Trophoblast cell (in vitro differentiated cells and primary cell): ENCODE measurements around the gene SLX4IP.

Experiments
- DNase-seq, 2 donors: peaks; one replicate each; pipeline ENCODE4 v3.0.0-alpha.2; 2016
- H2AFZ ChIP-seq: 2 replicates; pipeline ENCODE4 v1.6.1; 2013; ENCODE audit warnings: low read length, moderate library complexity, mild to moderate bottlenecking; ENCODE audit not compliant: insufficient read depth, poor library complexity
- H2AK5ac ChIP-seq: 2 replicates; pipeline ENCODE4 v1.6.1; 2013; ENCODE audit warnings: mild to moderate bottlenecking, low read length
- H2BK120ac ChIP-seq: 2 replicates; pipeline ENCODE4 v1.6.1; 2013; ENCODE audit warnings: low read length, mild to moderate bottlenecking, moderate library complexity; ENCODE audit not compliant: insufficient read depth, poor library complexity
- H2BK12ac ChIP-seq: 2 replicates; pipeline ENCODE4 v1.6.1; 2013; ENCODE audit warnings: mild to moderate bottlenecking, low read length, moderate library complexity
- H2BK5ac ChIP-seq: 2 replicates; pipeline ENCODE4 v1.6.1; 2013; ENCODE audit warnings: low read length, low read depth, moderate library complexity, mild to moderate bottlenecking; ENCODE audit not compliant: poor library complexity
- H3K14ac ChIP-seq: 2 replicates; pipeline ENCODE4 v1.6.1; 2013; ENCODE audit warnings: mild to moderate bottlenecking, low read length
- H3K18ac ChIP-seq: 2 replicates; pipeline ENCODE4 v1.6.1; 2013; ENCODE audit warnings: mild to moderate bottlenecking, low read length
- H3K23ac ChIP-seq: 2 replicates; pipeline ENCODE4 v1.6.1; 2013; ENCODE audit warnings: low read length
- H3K27ac ChIP-seq: 2 replicates; pipeline ENCODE4 v1.5.1; 2013; ENCODE audit warnings: low read depth, mild to moderate bottlenecking, inconsistent platforms, low read length, moderate library complexity
- H3K27me3 ChIP-seq: 2 replicates; pipeline ENCODE4 v1.6.1; 2013; ENCODE audit warnings: inconsistent platforms, mild to moderate bottlenecking, low read length, moderate library complexity; ENCODE audit not compliant: insufficient read depth
- H3K36me3 ChIP-seq, 2 experiments: 1 replicate in 1 of 2; 2 replicates in 1 of 2; pipeline ENCODE4 v1.6.1; 2013; ENCODE audit warnings: low read length in 2 of 2, mild to moderate bottlenecking in 2 of 2, moderate library complexity in 1 of 2; ENCODE audit not compliant: insufficient read depth in 2 of 2, control insufficient read depth in 1 of 2
- H3K4ac ChIP-seq: 2 replicates; pipeline ENCODE4 v1.6.1; 2013; ENCODE audit warnings: low read depth, mild to moderate bottlenecking, low read length, moderate library complexity
- H3K4me1 ChIP-seq, 2 experiments: 1 replicate in 1 of 2; 2 replicates in 1 of 2; pipeline ENCODE4 v1.6.1; 2013; ENCODE audit warnings: low read length in 2 of 2, mild to moderate bottlenecking in 2 of 2, moderate library complexity in 1 of 2; ENCODE audit not compliant: insufficient read depth in 2 of 2, control insufficient read depth in 1 of 2
- H3K4me2 ChIP-seq: 2 replicates; pipeline ENCODE4 v1.6.1; 2013; ENCODE audit warnings: inconsistent platforms, mild to moderate bottlenecking, low read length, moderate library complexity
- H3K4me3 ChIP-seq: 2 replicates; pipeline ENCODE4 v1.5.1; 2013; ENCODE audit warnings: mild to moderate bottlenecking, low read depth, low read length, inconsistent platforms
- H3K79me1 ChIP-seq: one replicate; pipeline ENCODE4 v1.6.1; 2013; ENCODE audit warnings: low read length
- H3K79me2 ChIP-seq: 2 replicates; pipeline ENCODE4 v1.6.1; 2013; ENCODE audit warnings: low read length, mild to moderate bottlenecking; ENCODE audit not compliant: control insufficient read depth, insufficient read depth, poor library complexity
- H3K9ac ChIP-seq: 2 replicates; pipeline ENCODE4 v1.6.1; 2013; ENCODE audit warnings: mild to moderate bottlenecking, low read length
- H3K9me3 ChIP-seq: 2 replicates; pipeline ENCODE4 v1.6.1; 2013; ENCODE audit warnings: low read depth, mild to moderate bottlenecking, control low read depth, inconsistent platforms, low read length; ENCODE audit not compliant: insufficient read depth
- H4K12ac ChIP-seq: 2 replicates; pipeline ENCODE4 v1.6.1; 2013; ENCODE audit warnings: low read depth, mild to moderate bottlenecking, low read length, moderate library complexity
- H4K8ac ChIP-seq: 2 replicates; pipeline ENCODE4 v1.6.1; 2013; ENCODE audit warnings: low read depth, mild to moderate bottlenecking, low read length, moderate library complexity
- H4K91ac ChIP-seq: one replicate; pipeline ENCODE4 v1.6.1; 2013; ENCODE audit warnings: low read depth, mild to moderate bottlenecking, low read length, moderate library complexity
- WGBS: extraction: QIAGEN DNeasy Blood & Tissue Kit; methylation state at CpG from one replicate; pipeline ENCODE4 v1.1.7; 2013; ENCODE audit warnings: missing lambda C conversion rate; ENCODE audit not compliant: insufficient read length, insufficient coverage; ENCODE audit errors: extremely low coverage; 5-methylcytosine and 5-hydroxymethylcytosine counted together

Gene SLX4IP

DNA sequence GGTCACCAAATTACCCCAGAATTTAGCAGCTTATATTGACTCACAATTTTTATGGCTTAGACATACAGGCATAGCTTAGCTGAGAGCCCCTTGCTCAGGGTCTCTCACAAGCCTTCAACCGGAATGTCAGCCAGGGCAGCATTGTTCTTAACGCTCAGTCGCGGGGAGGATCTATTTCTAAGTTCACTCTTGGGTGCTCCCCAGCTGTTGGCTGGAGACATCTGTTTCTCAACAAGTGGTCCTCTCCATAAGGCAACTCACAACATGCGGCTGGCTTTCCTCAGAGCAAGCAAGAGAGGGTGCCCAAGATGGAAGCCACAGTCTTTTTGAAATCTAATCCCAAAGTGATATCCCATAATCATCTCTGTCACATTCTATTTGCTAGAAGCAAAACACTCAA is 46.6 kb downstream of the SLX4IP start:
- Histone ChIP-seq H3K4me2 (no peak overlapping the region), H2BK120ac (no peak overlapping the region), H3K4ac (no peak overlapping the region), H2AFZ (no peak overlapping the region), H4K8ac (no peak overlapping the region), H3K9ac (no peak overlapping the region), H3K27me3 (no peaks in the 10 kb centered on the region), H3K79me1 (no peaks in the 10 kb centered on the region), H4K91ac (no peak overlapping the region), H2AK5ac (no peak overlapping the region), H3K4me1 (peaks cover 0 to 2% of the 10 kb centered on the region in 2 experiments), H3K79me2 (no peaks in the 10 kb centered on the region), H3K36me3 (no peaks in the 10 kb centered on the region), H3K14ac (no peak overlapping the region), H3K9me3 (no peaks in the 10 kb centered on the region), H4K12ac (no peak overlapping the region), H2BK12ac (no peak overlapping the region), H3K23ac (no peak overlapping the region), H3K4me3 (no peak overlapping the region), H3K27ac (no peak overlapping the region), H2BK5ac (no peak overlapping the region), H3K18ac (no peak overlapping the region)
- no CpG with 5 or more reads among the region's 5 CpGs for WGBS
- DNase-seq, result no peak

DNA sequence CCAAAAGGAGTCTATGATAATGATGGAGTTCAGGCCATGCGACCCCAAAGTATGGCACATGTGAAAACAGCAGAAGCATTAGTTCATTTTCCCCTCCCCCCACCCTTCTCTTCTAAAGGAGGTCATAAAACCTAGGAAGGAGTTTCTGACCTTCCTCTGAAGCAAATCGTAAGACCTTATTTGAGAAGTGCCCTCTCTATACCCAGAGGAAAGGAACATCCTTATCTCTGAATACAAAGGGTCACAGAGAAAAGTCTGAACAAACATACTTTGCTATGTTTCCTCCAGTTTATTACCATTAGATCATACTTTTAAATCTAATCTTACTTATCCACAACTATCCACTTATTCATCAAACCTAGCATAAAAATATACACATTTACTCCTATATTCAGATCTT is 48.6 kb downstream of the SLX4IP start:
- Histone ChIP-seq H3K4me2 (no peak overlapping the region), H4K91ac (no peak overlapping the region), H4K8ac (no peak overlapping the region), H3K9me3 (no peaks in the 10 kb centered on the region), H2BK120ac (no peak overlapping the region), H3K4me3 (no peak overlapping the region), H3K27ac (no peak overlapping the region), H3K27me3 (no peaks in the 10 kb centered on the region), H3K79me2 (no peaks in the 10 kb centered on the region), H3K36me3 (no peaks in the 10 kb centered on the region), H3K79me1 (no peaks in the 10 kb centered on the region), H3K23ac (no peak overlapping the region), H4K12ac (no peak overlapping the region), H3K14ac (no peak overlapping the region), H2BK12ac (no peak overlapping the region), H2BK5ac (no peak overlapping the region), H3K4me1 (peaks cover 0 to under 1% of the 10 kb centered on the region in 2 experiments), H3K18ac (no peak overlapping the region), H2AK5ac (no peak overlapping the region), H3K9ac (no peak overlapping the region), H2AFZ (no peak overlapping the region), H3K4ac (no peak overlapping the region)
- DNase-seq, result no peak
- WGBS, result no CpG with 5 or more reads among the region's 2 CpGs

DNA sequence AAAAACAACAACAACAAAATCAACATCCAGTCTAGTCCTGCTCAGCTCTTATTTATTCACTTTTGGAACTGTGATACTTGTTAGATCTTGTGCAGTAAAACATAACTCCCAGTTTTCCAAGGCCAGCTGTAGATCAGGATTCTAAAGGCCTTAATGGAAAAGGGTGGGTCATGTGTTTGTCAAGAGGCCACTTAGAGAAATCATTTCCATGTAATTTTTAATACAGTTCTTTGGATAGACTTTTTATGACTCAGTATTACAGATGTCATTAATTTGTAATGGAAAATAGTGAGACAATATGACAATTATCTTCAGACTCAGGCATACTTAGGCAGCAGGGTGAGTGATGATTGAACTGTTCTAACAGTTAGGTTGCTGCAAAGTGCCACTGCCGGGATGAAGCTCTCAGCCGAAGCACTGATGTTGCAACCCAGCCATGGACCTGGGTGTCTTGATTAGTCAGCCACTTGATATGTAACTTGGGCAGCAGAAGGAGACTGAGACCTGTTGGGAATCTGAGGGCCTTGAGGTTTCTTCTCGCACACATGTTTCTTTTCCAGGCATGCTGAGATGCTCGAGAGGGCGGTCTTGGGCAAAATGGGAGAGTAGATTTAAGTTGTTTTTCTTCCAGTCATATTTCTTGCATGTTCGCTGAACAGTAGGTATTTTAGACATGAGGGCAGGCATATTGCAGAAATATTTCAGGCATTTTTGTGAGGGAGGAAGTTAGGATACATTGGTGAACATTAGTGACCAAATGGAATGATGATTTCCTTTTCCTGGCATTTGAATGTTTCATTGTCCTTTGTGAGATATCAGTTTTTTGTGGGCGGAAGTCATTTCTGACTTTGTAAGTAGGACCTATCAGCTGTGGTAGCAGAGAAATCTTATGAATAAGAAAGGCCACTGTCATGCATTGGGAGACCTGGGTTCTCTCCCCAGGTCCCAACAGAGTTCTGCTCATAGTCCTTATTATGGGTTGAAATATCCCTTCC is 52.3 kb downstream of the SLX4IP start:
- WGBS, result no CpG with 5 or more reads among the region's 7 CpGs
- Histone ChIP-seq H2BK120ac (no peak overlapping the region), H3K9me3 (no peaks in the 10 kb centered on the region), H3K27me3 (no peaks in the 10 kb centered on the region), H3K18ac (no peak overlapping the region), H3K4me1 (peaks cover 0 to 3% of the 10 kb centered on the region in 2 experiments), H3K79me1 (no peaks in the 10 kb centered on the region), H2BK12ac (no peak overlapping the region), H3K27ac (no peak overlapping the region), H4K12ac (no peak overlapping the region), H2BK5ac (no peak overlapping the region), H3K4me3 (no peak overlapping the region), H4K8ac (no peak overlapping the region), H3K14ac (no peak overlapping the region), H3K4me2 (no peak overlapping the region), H3K36me3 (no peaks in the 10 kb centered on the region), H3K4ac (no peak overlapping the region), H2AFZ (no peak overlapping the region), H3K9ac (no peak overlapping the region), H2AK5ac (no peak overlapping the region), H3K79me2 (no peaks in the 10 kb centered on the region), H3K23ac (no peak overlapping the region), H4K91ac (no peak overlapping the region)
- DNase-seq, result peak; percentile 59 to 83

DNA sequence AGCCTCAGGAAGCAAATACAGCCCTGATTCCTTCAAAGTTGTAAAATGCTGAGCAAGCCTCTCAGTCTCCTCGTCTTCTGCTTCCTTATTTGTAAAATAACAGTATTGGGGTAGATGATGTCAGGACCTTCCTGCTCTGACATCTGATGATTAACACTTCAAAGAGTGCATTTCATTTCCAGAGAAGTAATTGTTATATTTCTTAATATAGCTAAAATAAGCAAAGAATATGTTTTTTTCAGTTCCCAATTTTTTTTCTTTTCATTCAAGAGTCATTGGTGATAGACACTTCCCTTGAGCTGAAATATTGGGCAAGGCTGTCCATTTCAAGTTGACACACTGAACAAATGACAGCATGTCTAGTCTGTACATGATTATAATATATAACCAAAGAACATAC is 53.4 kb downstream of the SLX4IP start:
- Histone ChIP-seq H2BK12ac (no peak overlapping the region), H3K23ac (no peak overlapping the region), H4K12ac (no peak overlapping the region), H4K8ac (no peak overlapping the region), H3K14ac (no peak overlapping the region), H2AFZ (no peak overlapping the region), H3K9ac (no peak overlapping the region), H3K4me3 (no peak overlapping the region), H3K4me2 (no peak overlapping the region), H3K4me1 (peaks cover 0 to 3% of the 10 kb centered on the region in 2 experiments), H3K27me3 (no peaks in the 10 kb centered on the region), H3K27ac (no peak overlapping the region), H2BK120ac (no peak overlapping the region), H3K36me3 (no peaks in the 10 kb centered on the region), H3K9me3 (no peaks in the 10 kb centered on the region), H2BK5ac (no peak overlapping the region), H3K4ac (no peak overlapping the region), H2AK5ac (no peak overlapping the region), H3K79me2 (no peaks in the 10 kb centered on the region), H4K91ac (no peak overlapping the region), H3K18ac (no peak overlapping the region), H3K79me1 (no peaks in the 10 kb centered on the region)
- WGBS, result no CpG with 5 or more reads among the region's 1 CpG
- peak in 1 of 2 donors; percentile 26 for DNase-seq
